OCI-LY1 (cell line): ENCODE results near the gene TMEM121.

Experiments used
- EZH2 ChIP-seq: fragments of 200-600 bp; sonication (generic), shearing (Covaris generic); IDR thresholded peaks from 2 replicates; pipeline ENCODE4 v1.8.0; 2017; ENCODE audit warnings: borderline replicate concordance, mixed run types, mild to moderate bottlenecking, antibody characterized with exemption, low read length, moderate library complexity, mixed read lengths
- TF ChIP-seq, protein P1 (sequence below): fragments of 200-600 bp; sonication (generic), shearing (Covaris generic); IDR thresholded peaks from 2 replicates; pipeline ENCODE4 v1.5.1; 2017; ENCODE audit warnings: mild to moderate bottlenecking, antibody characterized with exemption, low read length, moderate library complexity, mixed read lengths

GRCh38 chr14:105480199-105480746 is 46.1 kb upstream of the TMEM121 start:
- TF ChIP-seq, protein P1, sequence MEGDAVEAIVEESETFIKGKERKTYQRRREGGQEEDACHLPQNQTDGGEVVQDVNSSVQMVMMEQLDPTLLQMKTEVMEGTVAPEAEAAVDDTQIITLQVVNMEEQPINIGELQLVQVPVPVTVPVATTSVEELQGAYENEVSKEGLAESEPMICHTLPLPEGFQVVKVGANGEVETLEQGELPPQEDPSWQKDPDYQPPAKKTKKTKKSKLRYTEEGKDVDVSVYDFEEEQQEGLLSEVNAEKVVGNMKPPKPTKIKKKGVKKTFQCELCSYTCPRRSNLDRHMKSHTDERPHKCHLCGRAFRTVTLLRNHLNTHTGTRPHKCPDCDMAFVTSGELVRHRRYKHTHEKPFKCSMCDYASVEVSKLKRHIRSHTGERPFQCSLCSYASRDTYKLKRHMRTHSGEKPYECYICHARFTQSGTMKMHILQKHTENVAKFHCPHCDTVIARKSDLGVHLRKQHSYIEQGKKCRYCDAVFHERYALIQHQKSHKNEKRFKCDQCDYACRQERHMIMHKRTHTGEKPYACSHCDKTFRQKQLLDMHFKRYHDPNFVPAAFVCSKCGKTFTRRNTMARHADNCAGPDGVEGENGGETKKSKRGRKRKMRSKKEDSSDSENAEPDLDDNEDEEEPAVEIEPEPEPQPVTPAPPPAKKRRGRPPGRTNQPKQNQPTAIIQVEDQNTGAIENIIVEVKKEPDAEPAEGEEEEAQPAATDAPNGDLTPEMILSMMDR = no peak
- no peak for TF ChIP-seq EZH2
